ENCODE data around the gene ZFAND4. TPM values are rescaled to one million over a fixed set of nuclear protein-coding genes. Genes with fewer than 3 reads are reported as not detected.

The ZFAND4 gene
- total and polyA plus RNA-seq, 2 experiments from 2014 or later = 7.4 to 30.3 TPM

- H3K4me2 ChIP-seq = no peak overlapping the region
- Mint-ChIP-seq H3K4me3 (no peak overlapping the region), H3K9me3 (no peaks in the 10 kb centered on the region; the same call in 2 of the 3 replicates), H3K36me3 (ENCODE audit: low read depth) (no peaks in the 10 kb centered on the region; the same call in 2 of the 3 replicates), H3K27me3 (ENCODE audit: insufficient read depth, low read depth, poor library complexity) (peaks cover 2% of the 10 kb centered on the region), H3K27ac (0 out of 2 replicates have a peak overlapping the region, but pooled peaks have one; percentile 31), H3K4me1 (peaks cover 10% of the 10 kb centered on the region)
- no peaks in the 10 kb centered on the region for H3F3A ChIP-seq (replicated peaks; ENCODE audit: low read depth)
- H3K9me2 ChIP-seq (ENCODE audit: insufficient read depth) = no peaks in the 10 kb centered on the region
- peaks cover 31% of the 10 kb centered on the region for H3K79me2 ChIP-seq (replicated peaks; ENCODE audit: insufficient read depth)
- H3K27ac ChIP-seq (ENCODE audit: low read depth) = no peak overlapping the region
- peaks cover 13% of the 10 kb centered on the region; the same call in 1 of the 2 replicates for H3K4me1 ChIP-seq (ENCODE audit: insufficient read depth)
- H3K36me3 ChIP-seq (ENCODE audit: insufficient read depth) = no peaks in the 10 kb centered on the region
- TF ChIP-seq ZNF331 (CRISPR knock-in tag; IDR thresholded peaks at IDR 0.05; ENCODE audit: low read depth) (no peak), REST (IDR thresholded peaks at IDR 0.05; ENCODE audit: unreplicated experiment) (no peak), NANOG (IDR thresholded peaks at IDR 0.05; ENCODE audit: borderline replicate concordance) (no peak), EZH2phosphoT487 (IDR thresholded peaks at IDR 0.05; ENCODE audit: unreplicated experiment) (no peak), ZNF462 (CRISPR knock-in tag; IDR thresholded peaks at IDR 0.05) (no peak), JUNB (IDR thresholded peaks at IDR 0.05; ENCODE audit: unreplicated experiment) (no peak), STAT1 (IDR thresholded peaks at IDR 0.05; ENCODE audit: unreplicated experiment) (no peak), CREB1 (CRISPR knock-in tag; IDR thresholded peaks at IDR 0.05; ENCODE audit: low read depth) (no peak)
- no peak overlapping the region for H3K4me3 ChIP-seq
- H4K20me1 ChIP-seq (replicated peaks; ENCODE audit: insufficient read depth) = no peaks in the 10 kb centered on the region
- no peak overlapping the region for H2AFZ ChIP-seq
- H3K27me3 ChIP-seq (ENCODE audit: insufficient read depth) = no peaks in the 10 kb centered on the region
- DNase-seq (ENCODE audit: low spot score) (no peak), ATAC-seq (no peak)
Measured at GRCh38 chr10:45581216-45581549, 91.4 kb downstream of the ZFAND4 start.
